ENCODE measurements around the gene TJP1. TPM values are rescaled to one million over a fixed set of nuclear protein-coding genes. Genes with fewer than 3 reads are reported as not detected.

TJP1 gene
- total RNA-seq, 1 experiment from 2014 or later, result 159 TPM

DNA sequence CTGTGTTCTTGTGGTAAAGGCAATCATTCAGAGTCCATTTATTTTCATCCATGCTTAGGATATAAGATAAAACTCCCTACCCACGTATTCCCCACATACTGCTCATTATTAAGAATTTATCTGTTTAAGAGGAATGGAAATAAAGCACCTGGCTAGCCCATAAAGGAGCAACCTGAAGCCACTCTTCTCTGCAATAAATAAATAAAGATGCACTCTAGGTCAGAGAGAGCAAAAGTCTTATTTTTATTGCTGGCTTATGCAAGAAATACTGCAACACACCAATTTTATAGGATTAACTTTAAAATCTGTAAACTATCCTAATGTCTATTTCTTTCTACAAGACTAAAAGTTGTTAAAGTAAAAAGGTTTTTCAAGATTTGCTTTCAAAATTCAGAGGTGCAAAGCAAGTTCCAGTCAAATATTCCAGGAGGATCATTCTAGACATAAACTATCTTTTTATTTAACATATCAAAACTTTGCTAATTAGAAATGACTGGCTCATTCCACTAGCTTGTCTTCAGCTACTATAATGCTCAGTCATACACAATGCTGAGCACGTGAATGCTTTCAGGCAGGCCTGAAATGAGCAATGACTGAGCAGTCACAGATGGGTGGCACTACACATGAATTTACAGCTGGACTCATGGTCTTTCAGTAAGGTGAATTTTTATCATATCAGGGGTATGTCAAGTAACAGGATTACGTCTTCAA, 7.1 kb downstream of the TJP1 start:
- Histone ChIP-seq H3K4me3 (no peak overlapping the region), H3K9me3 (ENCODE audit: insufficient read depth, low read depth) (no peaks in the 10 kb centered on the region), H2AFZ (no peak overlapping the region), H3K27ac (no peak overlapping the region), H4K20me1 (ENCODE audit: insufficient read depth) (peaks cover 57% of the 10 kb centered on the region), H3K36me3 (ENCODE audit: low read depth) (no peaks in the 10 kb centered on the region; the same call in 1 of the 2 replicates), H3K4me1 (replicated peaks; ENCODE audit: insufficient read depth) (peaks cover 75% of the 10 kb centered on the region), H3K9me2 (ENCODE audit: insufficient read depth) (no peaks in the 10 kb centered on the region), H3K4me2 (peak overlapping the region; percentile 10; the same call in 1 of the 2 replicates), H3K27me3 (ENCODE audit: insufficient read depth, low read depth) (no peaks in the 10 kb centered on the region), H3F3A (ENCODE audit: insufficient read depth, low read depth) (peaks cover 24% of the 10 kb centered on the region), H3K79me2 (ENCODE audit: low read depth) (peaks cover 96% of the 10 kb centered on the region)
- DNase-seq, result no peak
- ChIA-PET POLR2A (ENCODE audit: unreplicated experiment) (no interaction called here), CTCF (no interaction called here)
- TF ChIP-seq EZH2 (IDR thresholded peaks at IDR 0.05; ENCODE audit: low read depth), result no peak
- TF ChIP-seq, protein P1, sequence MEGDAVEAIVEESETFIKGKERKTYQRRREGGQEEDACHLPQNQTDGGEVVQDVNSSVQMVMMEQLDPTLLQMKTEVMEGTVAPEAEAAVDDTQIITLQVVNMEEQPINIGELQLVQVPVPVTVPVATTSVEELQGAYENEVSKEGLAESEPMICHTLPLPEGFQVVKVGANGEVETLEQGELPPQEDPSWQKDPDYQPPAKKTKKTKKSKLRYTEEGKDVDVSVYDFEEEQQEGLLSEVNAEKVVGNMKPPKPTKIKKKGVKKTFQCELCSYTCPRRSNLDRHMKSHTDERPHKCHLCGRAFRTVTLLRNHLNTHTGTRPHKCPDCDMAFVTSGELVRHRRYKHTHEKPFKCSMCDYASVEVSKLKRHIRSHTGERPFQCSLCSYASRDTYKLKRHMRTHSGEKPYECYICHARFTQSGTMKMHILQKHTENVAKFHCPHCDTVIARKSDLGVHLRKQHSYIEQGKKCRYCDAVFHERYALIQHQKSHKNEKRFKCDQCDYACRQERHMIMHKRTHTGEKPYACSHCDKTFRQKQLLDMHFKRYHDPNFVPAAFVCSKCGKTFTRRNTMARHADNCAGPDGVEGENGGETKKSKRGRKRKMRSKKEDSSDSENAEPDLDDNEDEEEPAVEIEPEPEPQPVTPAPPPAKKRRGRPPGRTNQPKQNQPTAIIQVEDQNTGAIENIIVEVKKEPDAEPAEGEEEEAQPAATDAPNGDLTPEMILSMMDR (conservative IDR thresholded peaks at IDR 0.05), result no peak
- intact Hi-C loops (cut with micrococcal nuclease; ENCODE audit: unreplicated experiment), result no loop called here
- BruUV-seq (replicated peaks), result no TSS peak

- no peaks in the 10 kb centered on the region for H3K27me3 ChIP-seq (ENCODE audit: insufficient read depth, low read depth)
- BruUV-seq (replicated peaks), result no TSS peak
- peaks cover 46% of the 10 kb centered on the region for H4K20me1 ChIP-seq (ENCODE audit: insufficient read depth)
- H3K9me2 ChIP-seq (ENCODE audit: insufficient read depth), result no peaks in the 10 kb centered on the region
- no peak overlapping the region for H2AFZ ChIP-seq
- no peaks in the 10 kb centered on the region for H3K9me3 ChIP-seq (ENCODE audit: insufficient read depth, low read depth)
- ChIA-PET CTCF (interaction anchor here (0.7 kb wide), 1 partner anchor 113 kb away, joined by 4 read pairs; no protein-coding TSS in a partner anchor), POLR2A (ENCODE audit: unreplicated experiment) (interaction anchor here (0.6 kb wide), 1 partner anchor 112 kb away, joined by 6 read pairs; no protein-coding TSS in a partner anchor)
- DNase-seq, result no peak
- peaks cover 60% of the 10 kb centered on the region for H3K4me1 ChIP-seq (replicated peaks; ENCODE audit: insufficient read depth)
- H3K79me2 ChIP-seq (ENCODE audit: low read depth), result peaks cover 96% of the 10 kb centered on the region
- H3K4me2 ChIP-seq, result peak overlapping the region; percentile 65
- TF ChIP-seq, protein P1 (conservative IDR thresholded peaks at IDR 0.05), result no peak
- TF ChIP-seq EZH2 (IDR thresholded peaks at IDR 0.05; ENCODE audit: low read depth), result no peak
- intact Hi-C loops (cut with micrococcal nuclease; ENCODE audit: unreplicated experiment), result loop anchor here (2.0 kb wide), 1 partner anchor 112 kb away; no protein-coding TSS in a partner anchor
- peaks cover 24% of the 10 kb centered on the region for H3F3A ChIP-seq (ENCODE audit: insufficient read depth, low read depth)
- H3K4me3 ChIP-seq, result no peak overlapping the region; the same call in 1 of the 2 replicates
- peak overlapping the region; percentile 65 for H3K27ac ChIP-seq
- no peaks in the 10 kb centered on the region for H3K36me3 ChIP-seq (ENCODE audit: low read depth)
Measured at GRCh38 chr15:29813009-29813408, 9.3 kb downstream of the TJP1 start.

DNA sequence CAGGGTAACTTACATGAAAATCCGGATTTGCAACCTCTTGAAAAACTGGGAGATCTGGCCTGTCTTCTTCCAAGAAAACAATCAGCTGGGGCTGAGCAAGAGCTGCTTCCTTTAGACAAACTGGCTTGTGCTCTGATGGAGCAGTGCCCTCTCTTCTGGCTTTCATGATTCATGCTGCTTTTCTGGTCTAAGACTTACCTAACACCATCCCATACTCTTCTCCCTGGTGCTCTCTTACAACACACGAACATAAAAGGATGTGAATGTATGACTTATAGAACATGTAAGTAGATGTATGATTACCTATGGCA, 9.9 kb downstream of the TJP1 start:
- H3K27me3 ChIP-seq (ENCODE audit: insufficient read depth, low read depth), result no peaks in the 10 kb centered on the region
- CTCF ChIA-PET, result no interaction called here
- POLR2A ChIA-PET (ENCODE audit: unreplicated experiment), result interaction anchor here (1.0 kb wide), 1 partner anchor 8 kb away, joined by 8 read pairs; no protein-coding TSS in a partner anchor
- H3K4me2 ChIP-seq, result peak overlapping the region; percentile 65
- no peak overlapping the region for H2AFZ ChIP-seq
- BruUV-seq (replicated peaks), result no TSS peak
- peaks cover 44% of the 10 kb centered on the region for H4K20me1 ChIP-seq (ENCODE audit: insufficient read depth)
- no peaks in the 10 kb centered on the region for H3K36me3 ChIP-seq (ENCODE audit: low read depth)
- TF ChIP-seq EZH2 (IDR thresholded peaks at IDR 0.05; ENCODE audit: low read depth), result no peak
- TF ChIP-seq, protein P1 (conservative IDR thresholded peaks at IDR 0.05), result no peak
- H3K27ac ChIP-seq, result peak overlapping the region; percentile 65
- H3K9me2 ChIP-seq (ENCODE audit: insufficient read depth), result no peaks in the 10 kb centered on the region
- peaks cover 95% of the 10 kb centered on the region for H3K79me2 ChIP-seq (ENCODE audit: low read depth)
- intact Hi-C loops (cut with micrococcal nuclease; ENCODE audit: unreplicated experiment), result loop anchor here (2.0 kb wide), 1 partner anchor 112 kb away; no protein-coding TSS in a partner anchor
- H3F3A ChIP-seq (ENCODE audit: insufficient read depth, low read depth), result peaks cover 24% of the 10 kb centered on the region
- H3K4me3 ChIP-seq, result no peak overlapping the region; the same call in 1 of the 2 replicates
- peaks cover 58% of the 10 kb centered on the region for H3K4me1 ChIP-seq (replicated peaks; ENCODE audit: insufficient read depth)
- DNase-seq, result peak; percentile 65 to 97
- no peaks in the 10 kb centered on the region for H3K9me3 ChIP-seq (ENCODE audit: insufficient read depth, low read depth)

Measured in PC-9 (cell line).